ENCODE measurements around the gene CRB1. TPM values are rescaled to one million over a fixed set of nuclear protein-coding genes. Genes with fewer than 3 reads are reported as not detected.

The CRB1 gene
- total RNA-seq, 2 donors from 2014 or later: not detected

- no peak for DNase-seq
- Histone ChIP-seq H3K4me3 (ENCODE audit: low read length) (no peak overlapping the region), H3K27ac (ENCODE audit: low read depth, low read length) (no peak overlapping the region), H3K36me3 (ENCODE audit: control insufficient read depth, insufficient read depth, low read length) (no peaks in the 10 kb centered on the region), H3K9ac (ENCODE audit: extremely low read depth, low read length, poor library complexity, severe bottlenecking) (no peak overlapping the region), H3K27me3 (ENCODE audit: control insufficient read depth, insufficient read depth, low read length, poor library complexity, severe bottlenecking) (no peaks in the 10 kb centered on the region), H3K9me3 (ENCODE audit: control insufficient read depth, low read length) (no peaks in the 10 kb centered on the region), H3K4me1 (ENCODE audit: control insufficient read depth, insufficient read depth, low read length) (no peaks in the 10 kb centered on the region)
- Mint-ChIP-seq H3K4me1 (no peaks in the 10 kb centered on the region), H3K4me3 (no peak overlapping the region), H3K27me3 (ENCODE audit: insufficient read depth) (no peaks in the 10 kb centered on the region), H3K27ac (no peak overlapping the region), H3K36me3 (ENCODE audit: low read depth) (no peaks in the 10 kb centered on the region), H3K9me3 (no peaks in the 10 kb centered on the region)
- WGBS, 2 experiments (ENCODE audit: insufficient coverage in 1 of 2, insufficient read length in 1 of 2): 80 to 100% methylated on average over 1 of the region's 1 CpG
- TF ChIP-seq CTCF (conservative IDR thresholded peaks at IDR 0.05): no peak
These were observed 65.0 kb downstream of the CRB1 start for GRCh38 chr1:197333041-197333440.

- Histone ChIP-seq H3K9me3 (ENCODE audit: control insufficient read depth, low read length) (no peaks in the 10 kb centered on the region), H3K27me3 (ENCODE audit: control insufficient read depth, insufficient read depth, low read length, poor library complexity, severe bottlenecking) (no peaks in the 10 kb centered on the region), H3K9ac (ENCODE audit: extremely low read depth, low read length, poor library complexity, severe bottlenecking) (no peak overlapping the region), H3K4me3 (ENCODE audit: low read length) (no peak overlapping the region), H3K36me3 (ENCODE audit: control insufficient read depth, insufficient read depth, low read length) (no peaks in the 10 kb centered on the region), H3K4me1 (ENCODE audit: control insufficient read depth, insufficient read depth, low read length) (no peaks in the 10 kb centered on the region), H3K27ac (ENCODE audit: low read depth, low read length) (no peak overlapping the region)
- no peaks in the 10 kb centered on the region for H3K9me3 Mint-ChIP-seq
- no peaks in the 10 kb centered on the region for H3K27me3 Mint-ChIP-seq (ENCODE audit: insufficient read depth)
- no peak for DNase-seq
- TF ChIP-seq CTCF (conservative IDR thresholded peaks at IDR 0.05): no peak
- no peak overlapping the region for H3K27ac Mint-ChIP-seq
- H3K36me3 Mint-ChIP-seq (ENCODE audit: low read depth): no peaks in the 10 kb centered on the region
- 90% methylated on average over 2 of the region's 2 CpGs; no CpG with 5 or more reads in 1 of the 2 experiments for WGBS, 2 experiments (ENCODE audit: insufficient coverage in 1 of 2, insufficient read length in 1 of 2)
- no peaks in the 10 kb centered on the region for H3K4me1 Mint-ChIP-seq
- no peak overlapping the region for H3K4me3 Mint-ChIP-seq
These were observed 68.5 kb downstream of the CRB1 start for GRCh38 chr1:197336571-197336970.

GRCh38 chr1:197339106-197340060 is 71.3 kb downstream of the CRB1 start:
- Mint-ChIP-seq H3K4me1 (no peaks in the 10 kb centered on the region), H3K9me3 (no peaks in the 10 kb centered on the region), H3K4me3 (no peak overlapping the region), H3K36me3 (ENCODE audit: low read depth) (no peaks in the 10 kb centered on the region), H3K27me3 (ENCODE audit: insufficient read depth) (no peaks in the 10 kb centered on the region), H3K27ac (no peak overlapping the region)
- no peak for TF ChIP-seq CTCF (conservative IDR thresholded peaks at IDR 0.05)
- Histone ChIP-seq H3K36me3 (ENCODE audit: control insufficient read depth, insufficient read depth, low read length) (no peaks in the 10 kb centered on the region), H3K4me1 (ENCODE audit: control insufficient read depth, insufficient read depth, low read length) (no peaks in the 10 kb centered on the region), H3K9me3 (ENCODE audit: control insufficient read depth, low read length) (no peaks in the 10 kb centered on the region), H3K27me3 (ENCODE audit: control insufficient read depth, insufficient read depth, low read length, poor library complexity, severe bottlenecking) (no peaks in the 10 kb centered on the region), H3K27ac (ENCODE audit: low read depth, low read length) (no peak overlapping the region), H3K9ac (ENCODE audit: extremely low read depth, low read length, poor library complexity, severe bottlenecking) (no peak overlapping the region), H3K4me3 (ENCODE audit: low read length) (no peak overlapping the region)
- 95% methylated on average over 5 to 9 of the region's 9 CpGs for WGBS, 2 experiments (ENCODE audit: insufficient coverage in 1 of 2, insufficient read length in 1 of 2)
- DNase-seq: no peak
